HepG2 (cell line): ENCODE data around the gene DNAJA3. TPM values are rescaled to one million over a fixed set of nuclear protein-coding genes. Genes with fewer than 3 reads are reported as not detected.

Experiments used
- ARID3A ChIP-seq: IDR thresholded peaks from 2 replicates; pipeline ENCODE4 v1.6.1; 2012; ENCODE audit warnings: low read depth, low read length, improper control_type of control experiment
- BRF2 ChIP-seq: sonication (generic); formaldehyde crosslinking; IDR thresholded peaks from 2 replicates; pipeline ENCODE4 v1.8.1; 2022; ENCODE audit warnings: mild to moderate bottlenecking, missing genetic modification reagents
- DNMT1 ChIP-seq: sonication (generic); formaldehyde crosslinking; IDR thresholded peaks from 2 replicates; pipeline ENCODE4 v1.5.1; 2020; ENCODE audit warnings: mild to moderate bottlenecking, missing genetic modification reagents
- PRDM10 ChIP-seq: sonication (generic); formaldehyde crosslinking; IDR thresholded peaks from 2 replicates; pipeline ENCODE4 v1.4.0; 2020; ENCODE audit warnings: low read depth, missing genetic modification reagents
- RNF219 ChIP-seq: sonication (generic); formaldehyde crosslinking; IDR thresholded peaks from 2 replicates; pipeline ENCODE4 v1.5.0; 2020; ENCODE audit warnings: mild to moderate bottlenecking, missing genetic modification reagents
- SCMH1 ChIP-seq: sonication (generic); formaldehyde crosslinking; IDR thresholded peaks from 2 replicates; pipeline ENCODE4 v1.9.0; 2021; ENCODE audit warnings: missing genetic modification reagents, mild to moderate bottlenecking, borderline replicate concordance
- ZBTB3 ChIP-seq: sonication (generic); formaldehyde crosslinking; IDR thresholded peaks from 2 replicates; pipeline ENCODE4 v1.4.0; 2020; ENCODE audit warnings: low read depth, mild to moderate bottlenecking, moderate library complexity, missing genetic modification reagents, borderline replicate concordance
- ZFP37 ChIP-seq: sonication (generic); formaldehyde crosslinking; IDR thresholded peaks from 2 replicates; pipeline ENCODE4 v1.4.0; 2020; ENCODE audit warnings: missing genetic modification reagents, borderline replicate concordance
- ZNF263 ChIP-seq: sonication (generic); formaldehyde crosslinking; IDR thresholded peaks from 2 replicates; pipeline ENCODE4 v1.4.0; 2020; ENCODE audit warnings: missing genetic modification reagents
- ZNF331 ChIP-seq: sonication (generic); formaldehyde crosslinking; IDR thresholded peaks from 2 replicates; pipeline ENCODE4 v1.4.0; 2020; ENCODE audit warnings: missing genetic modification reagents
- ZNF432 ChIP-seq: sonication (generic); formaldehyde crosslinking; IDR thresholded peaks from 2 replicates; pipeline ENCODE4 v1.5.0; 2020; ENCODE audit warnings: missing genetic modification reagents, mild to moderate bottlenecking, borderline replicate concordance
- polyA plus RNA-seq, 8 experiments: library from polyadenylated mRNA; depleted of rRNA in 3 of 8; stranded (reverse) in 7 of 8; unstranded in 1 of 8; fragments of >200 nt; fragmentation: Illumina TruSeq in 4 of 8; extraction: Trizol in 4 of 8; gene quantifications; 2 replicates each; pipeline versions ENCODE4 v1.2.1 to v1.2.3, GENCODE V29; 2011 to 2016; ENCODE audit warnings: low read depth in 4 of 8, missing spikeins in 1 of 8, mixed read lengths in 1 of 8; ENCODE audit not compliant: insufficient read depth in 1 of 8
- total RNA-seq, 5 experiments: library from RNA; depleted of rRNA; stranded (reverse); fragments of >200 nt; fragmentation: Illumina TruSeq; extraction: Trizol; gene quantifications; 2 replicates each; pipeline ENCODE4 v1.2.3, GENCODE V29; 2016; ENCODE audit warnings: low read depth in 1 of 5

Gene DNAJA3
- total and polyA plus RNA-seq, 2 of the 13 experiments (the other 11 are each of a cell fraction or from before 2014, with no cell fraction given): 77.0 to 83.3 TPM

GRCh38 chr16:4425378-4426020 is at the start of gene DNAJA3 (continued):
- TF ChIP-seq RNF219 (CRISPR knock-in tag): 0 out of 2 replicates have a peak, but pooled peaks have one; percentile 29
- TF ChIP-seq ARID3A: no peak
- no peak for TF ChIP-seq ZFP37 (CRISPR knock-in tag)
- peak; percentile 69; the same call in 1 of the 2 replicates for TF ChIP-seq ZNF331
- no peak; the same call in 1 of the 2 replicates for TF ChIP-seq PRDM10 (CRISPR knock-in tag)
- TF ChIP-seq ZNF432 (CRISPR knock-in tag): no peak
- peak; percentile 65; the same call in 1 of the 2 replicates for TF ChIP-seq DNMT1 (CRISPR knock-in tag)
- TF ChIP-seq SCMH1 (CRISPR knock-in tag): no peak
- TF ChIP-seq ZBTB3 (CRISPR knock-in tag): no peak
- TF ChIP-seq BRF2 (CRISPR knock-in tag): no peak
- TF ChIP-seq ZNF263 (CRISPR knock-in tag): no peak; the same call in 1 of the 2 replicates
